ENCODE measurements around the gene SUN2.

- TF ChIP-seq KAT2A (conservative IDR thresholded peaks at IDR 0.05; ENCODE audit: control insufficient read depth, low read depth, low read length) (no peak), GABPA (IDR thresholded peaks at IDR 0.05; ENCODE audit: low read depth) (no peak), ASH2L (IDR thresholded peaks at IDR 0.05; ENCODE audit: borderline replicate concordance, low read depth) (no peak), FOS (IDR thresholded peaks at IDR 0.05; ENCODE audit: borderline replicate concordance, extremely low read depth, insufficient read length) (no peak), DPF2 (IDR thresholded peaks at IDR 0.05) (no peak), CEBPB (IDR thresholded peaks at IDR 0.05; ENCODE audit: borderline replicate concordance in 1 of 2, low read depth in 2 of 2, low read length in 2 of 2) (no peak), JUNB (IDR thresholded peaks at IDR 0.05) (no peak)
Observed at GRCh38 chr22:38710351-38710750, 45.4 kb downstream of the SUN2 start.

Measured in GM12878 (cell line).